ACC112 (cell line): ENCODE measurements around the gene BNC2.

Source experiments
- H2AFZ ChIP-seq: fragments of 200-600 bp; sonication (generic); one replicate; pipeline ENCODE4 v1.6.0; 2017; ENCODE audit warnings: antibody characterized with exemption, low read length; ENCODE audit not compliant: unreplicated experiment
- H3K27ac ChIP-seq: fragments of 200-600 bp; sonication (generic); 2 replicates; pipeline ENCODE4 v1.5.1; 2014; ENCODE audit warnings: low read depth, mild to moderate bottlenecking, antibody characterized with exemption, low read length, moderate library complexity
- H3K27me3 ChIP-seq: fragments of 200-600 bp; sonication (generic); 2 replicates; pipeline ENCODE4 v1.6.1; 2014; ENCODE audit warnings: mild to moderate bottlenecking, antibody characterized with exemption, low read length, moderate library complexity, mixed read lengths; ENCODE audit not compliant: insufficient read depth
- H3K36me3 ChIP-seq: fragments of 200-600 bp; sonication (generic); 2 replicates; pipeline ENCODE4 v1.6.1; 2016; ENCODE audit warnings: mild to moderate bottlenecking, antibody characterized with exemption, low read length, moderate library complexity, mixed read lengths; ENCODE audit not compliant: insufficient read depth
- H3K4me1 ChIP-seq: fragments of 200-600 bp; sonication (generic); one replicate; pipeline ENCODE4 v1.6.1; 2016; ENCODE audit warnings: low read length, mixed read lengths; ENCODE audit not compliant: insufficient read depth, unreplicated experiment, control insufficient read depth
- H3K4me3 ChIP-seq: fragments of 200-600 bp; sonication (generic); 2 replicates; pipeline ENCODE4 v1.5.1; 2014; ENCODE audit warnings: mild to moderate bottlenecking, low read depth, low read length
- H3K79me2 ChIP-seq: fragments of 200-600 bp; sonication (generic); one replicate; pipeline ENCODE4 v1.6.0; 2016; ENCODE audit warnings: low read length; ENCODE audit not compliant: control insufficient read depth, unreplicated experiment, insufficient read depth

BNC2 gene

GRCh38 chr9:16386827-16387077, 483.7 kb downstream of the BNC2 start:
- H3K4me3 ChIP-seq: peak overlapping the region; percentile 39; the same call in 1 of the 2 replicates
- peak overlapping the region; percentile 88 for H3K27ac ChIP-seq
- peaks cover 11% of the 10 kb centered on the region for H3K4me1 ChIP-seq
- no peaks in the 10 kb centered on the region for H3K27me3 ChIP-seq
- no peak overlapping the region for H2AFZ ChIP-seq
- no peaks in the 10 kb centered on the region for H3K79me2 ChIP-seq
- H3K36me3 ChIP-seq: 0 out of 2 replicates have a peak, but pooled peaks cover 2% of the 10 kb centered on the region

- Histone ChIP-seq H3K79me2 (no peaks in the 10 kb centered on the region), H3K27me3 (no peaks in the 10 kb centered on the region), H3K36me3 (0 out of 2 replicates have a peak, but pooled peaks cover 2% of the 10 kb centered on the region), H3K27ac (peak overlapping the region; percentile 88), H2AFZ (peak overlapping the region; percentile 30), H3K4me1 (peaks cover 11% of the 10 kb centered on the region), H3K4me3 (peak overlapping the region; percentile 39)
Measured at GRCh38 chr9:16386007-16386826, 484.3 kb downstream of the BNC2 start.

DNA sequence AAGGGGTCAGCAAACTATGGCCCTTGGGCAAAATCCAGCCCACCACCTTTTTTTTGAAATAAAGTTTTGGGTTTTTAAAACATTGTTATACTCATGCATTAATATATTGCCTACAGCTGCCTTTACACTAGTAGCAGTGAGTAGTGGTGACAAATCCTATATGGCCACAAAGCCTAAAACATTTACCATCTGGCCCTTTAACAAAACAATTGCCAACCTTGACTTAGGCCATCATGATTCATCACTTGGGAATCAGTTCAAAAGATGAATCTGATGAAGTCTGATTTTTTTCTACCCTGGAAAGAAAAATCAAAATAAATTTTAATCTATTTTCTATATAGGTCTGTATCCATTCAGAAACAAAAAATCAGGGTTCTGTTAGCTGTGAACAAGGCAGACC, 484.9 kb downstream of the BNC2 start:
- Histone ChIP-seq H3K4me1 (peaks cover 11% of the 10 kb centered on the region), H2AFZ (peak overlapping the region; percentile 30), H3K4me3 (peak overlapping the region; percentile 39), H3K27ac (peak overlapping the region; percentile 88), H3K79me2 (no peaks in the 10 kb centered on the region), H3K36me3 (0 out of 2 replicates have a peak, but pooled peaks cover 2% of the 10 kb centered on the region), H3K27me3 (no peaks in the 10 kb centered on the region)

GRCh38 chr9:16384993-16385392, 485.5 kb downstream of the BNC2 start:
- no peak overlapping the region for H3K4me3 ChIP-seq
- no peaks in the 10 kb centered on the region for H3K79me2 ChIP-seq
- H2AFZ ChIP-seq: no peak overlapping the region
- H3K4me1 ChIP-seq: peaks cover 11% of the 10 kb centered on the region
- H3K27me3 ChIP-seq: no peaks in the 10 kb centered on the region
- H3K36me3 ChIP-seq: 0 out of 2 replicates have a peak, but pooled peaks cover 2% of the 10 kb centered on the region
- H3K27ac ChIP-seq: no peak overlapping the region; the same call in 1 of the 2 replicates

DNA sequence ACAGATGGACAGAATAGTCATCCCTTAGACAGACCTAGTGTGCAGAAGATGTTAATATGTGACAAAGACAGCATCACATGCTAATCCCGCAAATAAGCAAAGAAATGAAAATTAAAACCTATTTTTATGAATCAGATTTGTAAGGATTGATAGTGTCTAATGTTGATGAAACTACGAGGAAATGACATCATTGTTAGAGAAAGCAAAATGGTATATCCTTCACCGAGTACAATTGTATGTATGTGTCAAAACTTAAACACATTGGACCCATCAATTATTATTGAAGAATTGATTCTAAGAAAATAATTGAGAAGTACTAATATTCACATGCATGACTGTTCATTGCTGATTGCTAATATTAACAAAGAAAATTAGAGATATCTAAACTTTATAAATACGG, 493.2 kb downstream of the BNC2 start:
- Histone ChIP-seq H3K4me1 (no peaks in the 10 kb centered on the region), H3K79me2 (no peaks in the 10 kb centered on the region), H3K4me3 (no peak overlapping the region)

GRCh38 chr9:16371306-16371705, 499.2 kb downstream of the BNC2 start:
- Histone ChIP-seq H3K27me3 (no peaks in the 10 kb centered on the region), H2AFZ (no peak overlapping the region), H3K27ac (no peak overlapping the region), H3K79me2 (no peaks in the 10 kb centered on the region), H3K4me3 (no peak overlapping the region), H3K4me1 (peaks cover 5% of the 10 kb centered on the region), H3K36me3 (no peaks in the 10 kb centered on the region)

More for the DNA sequence above, 493.2 kb downstream of the BNC2 start:
- Histone ChIP-seq H2AFZ (no peak overlapping the region), H3K27ac (no peak overlapping the region), H3K36me3 (no peaks in the 10 kb centered on the region), H3K27me3 (no peaks in the 10 kb centered on the region)

DNA sequence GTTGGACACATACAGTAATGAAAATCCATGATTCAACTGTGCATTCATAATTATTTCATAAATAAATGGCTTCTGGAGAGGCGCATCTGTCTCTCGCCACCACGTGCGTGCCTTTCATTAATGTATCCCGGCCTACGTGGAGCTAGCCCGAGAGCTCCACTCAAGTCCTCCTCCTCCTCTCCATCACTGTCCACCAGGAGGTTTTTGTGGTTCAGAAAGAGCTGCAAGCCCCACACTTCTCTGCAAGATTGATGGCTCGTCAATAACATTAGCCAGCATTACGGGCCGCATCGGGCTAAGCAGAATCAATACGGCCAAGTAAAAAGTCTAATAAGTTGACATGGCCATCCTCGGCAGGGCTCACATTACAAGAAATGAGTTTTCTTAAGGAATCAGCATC, 499.8 kb downstream of the BNC2 start:
- no peak overlapping the region for H3K27ac ChIP-seq
- no peaks in the 10 kb centered on the region for H3K36me3 ChIP-seq
- H3K79me2 ChIP-seq: no peaks in the 10 kb centered on the region
- H3K27me3 ChIP-seq: no peaks in the 10 kb centered on the region
- no peak overlapping the region for H3K4me3 ChIP-seq
- H2AFZ ChIP-seq: no peak overlapping the region
- H3K4me1 ChIP-seq: peaks cover 5% of the 10 kb centered on the region

DNA sequence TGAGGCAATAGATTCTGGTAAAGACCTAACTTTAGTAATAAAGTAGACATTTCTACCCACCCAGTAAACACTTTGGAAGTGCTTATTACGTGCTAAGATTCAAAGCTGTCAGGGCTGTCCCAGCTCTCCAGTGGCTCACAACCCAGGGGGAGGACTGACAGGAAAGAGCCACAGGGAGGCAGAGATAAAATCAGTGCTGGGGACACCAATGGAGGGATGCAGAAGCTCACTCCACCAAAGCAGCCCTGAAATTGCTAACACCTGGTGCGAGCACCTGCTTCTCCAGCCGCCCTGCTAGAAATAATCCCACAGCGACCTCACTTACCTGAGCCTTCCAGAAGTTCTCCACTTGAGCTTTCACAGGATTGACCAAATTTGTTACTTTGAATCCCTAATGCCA, 501.0 kb downstream of the BNC2 start:
- Histone ChIP-seq H3K27ac (no peak overlapping the region), H3K4me3 (no peak overlapping the region), H3K79me2 (no peaks in the 10 kb centered on the region), H2AFZ (no peak overlapping the region), H3K4me1 (peaks cover 5% of the 10 kb centered on the region), H3K27me3 (no peaks in the 10 kb centered on the region), H3K36me3 (no peaks in the 10 kb centered on the region)

DNA sequence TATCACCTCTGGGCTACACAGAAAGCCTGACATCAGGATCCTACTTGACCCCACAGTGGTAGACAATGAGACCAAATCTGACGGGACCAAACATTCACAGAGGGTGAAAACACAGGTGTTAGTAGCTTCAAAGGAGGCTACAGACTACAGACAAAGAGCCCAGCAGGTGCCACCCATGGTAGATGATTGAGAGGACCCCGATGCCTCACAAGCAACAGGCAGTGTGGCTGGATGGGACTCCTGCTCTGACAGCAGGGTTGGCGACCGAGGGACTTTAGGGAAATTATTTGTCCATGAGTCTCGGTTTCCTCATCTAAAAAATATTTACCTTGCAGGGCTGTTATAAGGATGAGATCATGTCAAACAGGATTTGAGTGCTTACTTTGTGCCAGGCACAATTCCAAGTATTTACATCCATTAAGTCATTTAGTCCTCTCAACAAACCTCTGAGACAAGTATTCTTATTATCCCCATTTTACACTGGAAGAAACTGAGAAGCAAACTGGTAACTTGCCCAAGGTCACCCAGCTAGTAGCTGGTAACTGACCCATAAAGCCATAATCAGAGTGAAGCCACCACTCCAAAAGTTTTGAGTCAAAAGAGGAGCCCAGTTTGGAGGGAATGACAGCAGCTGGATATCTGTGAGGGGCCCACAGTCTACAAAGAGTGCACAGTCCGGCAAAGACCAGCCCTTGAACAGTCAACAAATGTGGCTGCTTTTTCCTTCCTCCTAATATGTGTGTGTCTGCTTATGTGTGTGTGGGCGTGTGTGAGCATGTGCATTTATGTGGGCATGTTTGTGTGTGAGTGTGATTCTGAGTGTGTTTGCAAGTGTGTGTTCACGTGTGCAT, 502.0 kb downstream of the BNC2 start:
- H3K79me2 ChIP-seq: no peaks in the 10 kb centered on the region
- no peaks in the 10 kb centered on the region for H3K36me3 ChIP-seq
- H2AFZ ChIP-seq: no peak overlapping the region
- no peak overlapping the region for H3K27ac ChIP-seq
- H3K27me3 ChIP-seq: no peaks in the 10 kb centered on the region
- H3K4me3 ChIP-seq: no peak overlapping the region
- peaks cover 5% of the 10 kb centered on the region for H3K4me1 ChIP-seq

DNA sequence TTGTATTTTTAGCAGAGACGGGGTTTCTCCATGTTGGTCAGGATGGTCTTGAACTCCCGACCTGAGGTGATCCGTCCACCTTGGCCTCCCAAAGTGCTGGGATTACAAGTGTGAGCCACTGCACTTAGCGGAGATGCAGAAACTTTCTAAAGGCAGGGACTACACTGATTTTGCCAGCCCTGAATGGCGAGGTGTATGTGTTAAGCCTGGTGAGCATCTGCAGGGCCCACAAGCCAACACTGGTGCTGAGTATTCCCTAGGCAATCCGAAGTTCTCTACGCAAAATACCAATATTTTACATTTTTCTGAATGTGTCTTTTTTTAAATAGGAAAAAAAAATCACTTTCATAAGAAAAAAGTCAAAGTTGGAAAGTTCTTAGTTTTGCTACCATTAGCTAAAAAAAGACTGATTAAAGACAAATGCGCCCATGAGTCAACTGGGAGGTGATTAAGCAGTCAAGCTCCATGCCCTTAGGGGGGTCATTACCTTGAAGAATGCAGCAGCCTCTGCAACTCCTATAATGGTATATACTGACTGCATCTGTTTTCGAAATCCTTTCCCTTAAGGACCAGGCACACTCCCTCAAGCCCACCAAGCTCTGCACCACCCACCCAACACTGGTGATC, 502.8 kb downstream of the BNC2 start:
- no peak overlapping the region for H3K27ac ChIP-seq
- H3K27me3 ChIP-seq: no peaks in the 10 kb centered on the region
- no peaks in the 10 kb centered on the region for H3K36me3 ChIP-seq
- H3K4me1 ChIP-seq: peaks cover 5% of the 10 kb centered on the region
- no peaks in the 10 kb centered on the region for H3K79me2 ChIP-seq
- H3K4me3 ChIP-seq: no peak overlapping the region
- no peak overlapping the region for H2AFZ ChIP-seq
